SU-DHL-6 (cell line): ENCODE data around the gene CDKN3.

Experiments used
- CTCF ChIP-seq: fragments of 200-600 bp; sonication (generic); IDR thresholded peaks from one replicate; pipeline ENCODE4 v1.5.1; 2017; ENCODE audit warnings: antibody characterized with exemption, mild to moderate bottlenecking, low read length, moderate library complexity; ENCODE audit not compliant: insufficient read depth, poor library complexity, severe bottlenecking
- EZH2phosphoT487 ChIP-seq: fragments of 200-600 bp; sonication (generic), shearing (Covaris generic); conservative IDR thresholded peaks from 2 replicates; pipeline ENCODE4 v1.6.1; 2018; ENCODE audit warnings: mild to moderate bottlenecking, antibody characterized with exemption, low read length, moderate library complexity, mixed read lengths

- TF ChIP-seq CTCF (no peak), EZH2phosphoT487 (no peak)
Observed at GRCh38 chr14:54360667-54361066, 36.1 kb upstream of the CDKN3 start.
